HFFc6 (cell line): ENCODE measurements around the gene SDK2. TPM values are rescaled to one million over a fixed set of nuclear protein-coding genes. Genes with fewer than 3 reads are reported as not detected.

Experiments
- DNase-seq: peaks from one replicate; pipeline ENCODE4 v3.0.0-alpha.2; 2018
- H3K27ac Mint-ChIP-seq: 2 replicates; pipeline ENCODE4 v1.8.0; 2020; ENCODE audit warnings: mild to moderate bottlenecking, mixed read lengths
- H3K27me3 Mint-ChIP-seq: 2 replicates; pipeline ENCODE4 v1.8.0; 2021; ENCODE audit warnings: mild to moderate bottlenecking, moderate library complexity, mixed read lengths; ENCODE audit not compliant: insufficient read depth
- H3K36me3 Mint-ChIP-seq: 2 replicates; pipeline ENCODE4 v1.8.0; 2021; ENCODE audit warnings: low read depth, mixed read lengths
- H3K4me1 Mint-ChIP-seq: 2 replicates; pipeline ENCODE4 v1.8.0; 2020; ENCODE audit warnings: low read depth, mixed read lengths
- H3K4me3 Mint-ChIP-seq: 2 replicates; pipeline ENCODE4 v1.8.0; 2020; ENCODE audit warnings: mild to moderate bottlenecking, moderate library complexity, mixed read lengths
- H3K9me3 Mint-ChIP-seq: 2 replicates; pipeline ENCODE4 v1.8.0; 2020; ENCODE audit warnings: mild to moderate bottlenecking, mixed read lengths
- total RNA-seq, 6 experiments: library from RNA; stranded (reverse); fragmentation: NEBNext Ultra II Directional; extraction: Animal tissue kit (Norgen Biotek cat#: 25700); gene quantifications; 2 replicates in 1 of 6; 3 replicates in 5 of 6; pipeline ENCODE4 v1.2.3, GENCODE V29; 2021
- TF ChIP-seq, protein P1 (sequence below): fragments of 200-600 bp; sonication (generic); IDR thresholded peaks from 2 replicates; pipeline ENCODE4 v1.5.0; 2021; ENCODE audit warnings: antibody characterized with exemption, mild to moderate bottlenecking

SDK2 gene
- total RNA-seq, 6 experiments from 2014 or later = 0.03 TPM; not detected in 4

DNA sequence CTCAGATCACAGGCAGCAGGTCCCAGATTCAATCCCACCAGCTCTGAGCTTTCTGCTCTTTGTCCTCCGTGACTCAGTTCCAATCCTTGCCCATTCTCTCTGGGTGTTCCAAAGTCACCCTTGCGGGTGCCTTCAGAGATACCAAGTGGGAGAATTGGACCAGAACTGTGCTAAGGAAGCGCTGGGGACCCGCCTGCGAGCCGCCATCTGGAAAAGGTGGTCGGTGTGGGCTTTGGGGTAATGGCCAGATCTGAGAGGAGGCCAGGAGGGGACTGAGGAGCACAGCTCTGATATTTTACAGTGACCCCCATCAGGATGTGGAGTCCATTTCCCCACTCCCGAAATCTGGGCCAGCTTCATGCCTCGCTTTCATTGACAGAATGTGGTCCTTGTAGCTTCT is 152.6 kb downstream of the SDK2 start:
- TF ChIP-seq, protein P1, sequence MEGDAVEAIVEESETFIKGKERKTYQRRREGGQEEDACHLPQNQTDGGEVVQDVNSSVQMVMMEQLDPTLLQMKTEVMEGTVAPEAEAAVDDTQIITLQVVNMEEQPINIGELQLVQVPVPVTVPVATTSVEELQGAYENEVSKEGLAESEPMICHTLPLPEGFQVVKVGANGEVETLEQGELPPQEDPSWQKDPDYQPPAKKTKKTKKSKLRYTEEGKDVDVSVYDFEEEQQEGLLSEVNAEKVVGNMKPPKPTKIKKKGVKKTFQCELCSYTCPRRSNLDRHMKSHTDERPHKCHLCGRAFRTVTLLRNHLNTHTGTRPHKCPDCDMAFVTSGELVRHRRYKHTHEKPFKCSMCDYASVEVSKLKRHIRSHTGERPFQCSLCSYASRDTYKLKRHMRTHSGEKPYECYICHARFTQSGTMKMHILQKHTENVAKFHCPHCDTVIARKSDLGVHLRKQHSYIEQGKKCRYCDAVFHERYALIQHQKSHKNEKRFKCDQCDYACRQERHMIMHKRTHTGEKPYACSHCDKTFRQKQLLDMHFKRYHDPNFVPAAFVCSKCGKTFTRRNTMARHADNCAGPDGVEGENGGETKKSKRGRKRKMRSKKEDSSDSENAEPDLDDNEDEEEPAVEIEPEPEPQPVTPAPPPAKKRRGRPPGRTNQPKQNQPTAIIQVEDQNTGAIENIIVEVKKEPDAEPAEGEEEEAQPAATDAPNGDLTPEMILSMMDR = no peak
- Mint-ChIP-seq H3K4me3 (no peak overlapping the region), H3K36me3 (peaks cover 10% of the 10 kb centered on the region), H3K9me3 (peaks cover 54% of the 10 kb centered on the region), H3K27ac (no peak overlapping the region), H3K27me3 (no peaks in the 10 kb centered on the region; the same call in 1 of the 2 replicates), H3K4me1 (no peaks in the 10 kb centered on the region)
- DNase-seq = no peak

DNA sequence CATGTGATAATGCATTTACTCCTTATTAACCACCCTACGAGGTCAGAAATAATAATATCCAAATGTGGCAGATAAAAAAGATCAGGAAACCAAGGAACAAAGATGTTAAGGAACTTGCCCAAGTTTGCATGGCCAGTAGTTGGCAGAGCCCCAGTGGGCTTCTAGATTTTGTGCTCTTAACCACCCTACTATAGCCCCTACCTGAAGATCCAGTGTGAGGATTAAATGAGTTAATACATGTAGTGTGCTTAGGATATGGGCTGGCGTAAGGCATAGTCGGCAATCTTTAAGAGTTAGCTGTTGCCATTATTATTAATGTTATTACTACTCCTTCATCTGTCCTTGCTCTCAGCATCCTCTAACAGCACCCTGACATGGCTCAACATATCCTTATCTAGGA is 153.4 kb downstream of the SDK2 start:
- TF ChIP-seq, protein P1 = no peak
- Mint-ChIP-seq H3K4me1 (no peaks in the 10 kb centered on the region), H3K9me3 (peaks cover 51% of the 10 kb centered on the region), H3K27ac (no peak overlapping the region), H3K4me3 (no peak overlapping the region), H3K27me3 (peaks cover 1% of the 10 kb centered on the region), H3K36me3 (peaks cover 12% of the 10 kb centered on the region)
- DNase-seq = no peak

DNA sequence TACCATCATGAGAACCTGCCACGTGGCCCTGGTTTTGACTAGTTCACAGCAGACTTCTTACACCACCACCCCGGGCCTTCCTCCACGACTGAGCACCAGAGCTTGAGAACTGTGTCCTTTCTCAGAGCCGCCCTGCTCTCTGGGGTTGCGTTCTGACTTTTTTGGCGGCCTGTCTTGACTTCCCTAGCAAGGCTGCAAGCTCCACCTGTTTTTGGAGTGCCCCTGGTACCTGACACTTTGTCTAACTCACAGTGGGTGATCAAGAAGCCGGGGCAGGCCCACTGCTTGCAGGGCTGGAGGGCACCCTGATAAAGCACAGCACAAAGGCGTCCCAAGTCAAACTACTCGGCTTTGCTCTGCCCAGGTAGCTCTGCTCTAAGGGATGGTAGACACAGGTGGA is 154.3 kb downstream of the SDK2 start:
- Mint-ChIP-seq H3K9me3 (peaks cover 54% of the 10 kb centered on the region), H3K27me3 (peaks cover 1% of the 10 kb centered on the region), H3K4me3 (no peak overlapping the region), H3K27ac (no peak overlapping the region), H3K4me1 (no peaks in the 10 kb centered on the region), H3K36me3 (peaks cover 12% of the 10 kb centered on the region; the same call in 1 of the 2 replicates)
- no peak for DNase-seq
- TF ChIP-seq, protein P1 = no peak

DNA sequence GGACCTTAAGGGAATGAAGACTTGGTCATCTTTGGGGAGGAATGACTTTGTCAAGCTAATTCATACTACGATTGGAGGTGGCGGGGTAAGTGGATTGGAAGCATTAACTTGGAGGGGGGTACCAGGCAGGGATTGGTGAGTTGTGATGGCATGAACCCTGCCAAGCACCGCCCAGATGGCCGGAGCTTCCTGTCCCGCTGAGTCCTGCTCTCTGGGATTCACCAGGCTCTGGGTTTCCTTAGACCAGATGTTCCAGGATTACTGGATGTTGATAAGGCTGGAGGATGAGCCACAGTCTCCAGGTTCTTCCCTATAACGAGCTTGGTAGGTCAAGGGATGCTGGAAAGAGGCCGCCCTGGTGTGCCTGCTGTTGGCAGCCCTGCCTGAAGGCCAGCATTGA is 154.9 kb downstream of the SDK2 start:
- no peak for DNase-seq
- TF ChIP-seq, protein P1 = no peak
- H3K27me3 Mint-ChIP-seq = peaks cover 1% of the 10 kb centered on the region
- H3K36me3 Mint-ChIP-seq = peaks cover 17% of the 10 kb centered on the region; the same call in 1 of the 2 replicates
- H3K27ac Mint-ChIP-seq = no peak overlapping the region
- H3K4me1 Mint-ChIP-seq = no peaks in the 10 kb centered on the region
- no peak overlapping the region for H3K4me3 Mint-ChIP-seq
- H3K9me3 Mint-ChIP-seq = peaks cover 59% of the 10 kb centered on the region

DNA sequence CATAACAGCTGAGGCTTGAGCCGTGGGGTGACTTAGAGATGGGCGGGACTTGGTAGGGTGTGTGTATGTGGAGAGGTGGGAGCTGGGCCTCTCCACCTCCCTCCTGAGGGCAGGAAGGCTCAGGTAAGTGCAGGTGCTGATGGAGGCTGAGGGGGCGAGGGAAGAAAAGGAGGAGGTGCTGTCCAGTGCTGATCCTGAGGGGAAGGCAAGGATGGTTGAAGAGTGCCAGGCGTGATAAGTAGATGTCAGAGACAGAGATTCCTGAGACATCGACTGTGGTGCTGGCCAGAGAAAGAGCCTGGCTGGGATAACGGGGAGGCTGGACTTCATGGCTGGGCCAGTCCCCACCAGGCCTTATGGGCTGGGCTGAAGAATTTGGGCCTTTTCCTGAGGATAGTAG is 159.1 kb downstream of the SDK2 start:
- H3K27me3 Mint-ChIP-seq = peaks cover 1% of the 10 kb centered on the region

More for the DNA sequence above, 159.1 kb downstream of the SDK2 start:
- H3K4me3 Mint-ChIP-seq = no peak overlapping the region
- peaks cover 17% of the 10 kb centered on the region; the same call in 1 of the 2 replicates for H3K36me3 Mint-ChIP-seq
- no peak overlapping the region for H3K27ac Mint-ChIP-seq
- peaks cover 45% of the 10 kb centered on the region for H3K9me3 Mint-ChIP-seq
- H3K4me1 Mint-ChIP-seq = no peaks in the 10 kb centered on the region
- TF ChIP-seq, protein P1 = no peak
- DNase-seq = no peak
